Activated CD4-positive, alpha-beta memory T cell treated with anti-CD3 and anti-CD28 coated beads, Interleukin-2, amount 10 ng/mL, durations not matched to agents 7 days and 5 days (primary cell): Measurements from ENCODE around the gene CYBRD1. TPM values are rescaled to one million over a fixed set of nuclear protein-coding genes. Genes with fewer than 3 reads are reported as not detected.
"Not testable (repeated sequence)": the region's sequence is repeated elsewhere in the genome, so short reads cannot be mapped to it uniquely, and the experiment has no call there.

Source experiments
- CTCF ChIA-PET: fragments of 350-600 bp; sonication (Branson Sonifier 250); formaldehyde crosslinking; loops from one replicate; lab custom pipeline; 2021; ENCODE audit warnings: antibody characterized with exemption, inconsistent platforms; lab: Charles Lee
- POLR2A ChIA-PET: fragments of 350-600 bp; sonication (Branson Sonifier 250); formaldehyde crosslinking; loops from one replicate; lab custom pipeline; 2021; ENCODE audit warnings: antibody characterized with exemption; lab: Charles Lee
- DNase-seq: peaks from one replicate; pipeline ENCODE4 v3.0.0-alpha.2; 2020
- H3K27ac Mint-ChIP-seq: one replicate; pipeline ENCODE4 v1.8.0; 2021; ENCODE audit warnings: mild to moderate bottlenecking, mixed read lengths
- H3K27me3 Mint-ChIP-seq: one replicate; pipeline ENCODE4 v1.8.0; 2021; ENCODE audit warnings: mixed read lengths
- H3K36me3 Mint-ChIP-seq: one replicate; pipeline ENCODE4 v1.8.0; 2021; ENCODE audit warnings: low read depth, mixed read lengths
- H3K4me1 Mint-ChIP-seq: one replicate; pipeline ENCODE4 v1.8.0; 2021; ENCODE audit warnings: mixed read lengths
- H3K4me3 Mint-ChIP-seq: one replicate; pipeline ENCODE4 v1.8.0; 2021; ENCODE audit warnings: mild to moderate bottlenecking, mixed read lengths
- H3K9me3 Mint-ChIP-seq: one replicate; pipeline ENCODE4 v1.8.0; 2021; ENCODE audit warnings: mixed read lengths
- total RNA-seq, 2 experiments: library from RNA; stranded (reverse); gene quantifications; one replicate each; pipeline ENCODE4 v1.2.3, GENCODE V29; 2021

CYBRD1 gene
- total RNA-seq, 2 experiments from 2014 or later, result 0.88 to 0.93 TPM

GRCh38 chr2:171492664-171493063 is 29.6 kb upstream of the CYBRD1 start:
- POLR2A ChIA-PET, result no interaction called here
- H3K9me3 Mint-ChIP-seq, result peaks cover 16% of the 10 kb centered on the region
- no peaks in the 10 kb centered on the region for H3K27me3 Mint-ChIP-seq
- CTCF ChIA-PET, result no interaction called here
- H3K36me3 Mint-ChIP-seq, result peaks cover 8% of the 10 kb centered on the region
- no peaks in the 10 kb centered on the region for H3K4me1 Mint-ChIP-seq
- no peak overlapping the region for H3K4me3 Mint-ChIP-seq
- no peak for DNase-seq
- H3K27ac Mint-ChIP-seq, result no peak overlapping the region

DNA sequence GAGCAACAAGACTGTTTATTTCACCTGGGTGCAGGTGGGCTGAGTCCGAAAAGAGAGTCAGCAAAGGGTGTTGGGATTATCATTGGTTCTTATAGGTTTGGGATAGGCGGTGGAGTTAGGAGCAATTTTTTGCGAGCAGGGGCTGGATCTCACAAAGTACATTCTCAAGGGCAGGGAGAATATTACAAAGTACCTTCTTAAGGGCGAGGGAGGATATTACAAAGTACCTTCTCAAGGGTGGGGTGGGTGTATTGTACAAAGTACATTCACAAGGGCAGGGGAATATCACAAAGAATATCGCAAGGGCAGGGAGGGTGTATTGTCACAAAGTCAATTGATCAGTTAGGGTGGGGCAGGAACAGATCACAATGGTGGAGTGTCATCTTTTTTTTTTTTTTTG is 24.6 kb upstream of the CYBRD1 start:
- H3K36me3 Mint-ChIP-seq, H3K4me1 Mint-ChIP-seq, H3K9me3 Mint-ChIP-seq, POLR2A ChIA-PET, H3K27me3 Mint-ChIP-seq, CTCF ChIA-PET, DNase-seq, H3K27ac Mint-ChIP-seq, H3K4me3 Mint-ChIP-seq: not testable (repeated sequence)

- ChIA-PET POLR2A (no interaction called here), CTCF (no interaction called here)
- Mint-ChIP-seq H3K9me3 (peaks cover 2% of the 10 kb centered on the region), H3K4me1 (peaks cover 4% of the 10 kb centered on the region), H3K36me3 (no peaks in the 10 kb centered on the region), H3K27me3 (peaks cover 11% of the 10 kb centered on the region), H3K27ac (no peak overlapping the region), H3K4me3 (no peak overlapping the region)
- DNase-seq, result no peak
These were observed 16.9 kb upstream of the CYBRD1 start for GRCh38 chr2:171505374-171505773.

DNA sequence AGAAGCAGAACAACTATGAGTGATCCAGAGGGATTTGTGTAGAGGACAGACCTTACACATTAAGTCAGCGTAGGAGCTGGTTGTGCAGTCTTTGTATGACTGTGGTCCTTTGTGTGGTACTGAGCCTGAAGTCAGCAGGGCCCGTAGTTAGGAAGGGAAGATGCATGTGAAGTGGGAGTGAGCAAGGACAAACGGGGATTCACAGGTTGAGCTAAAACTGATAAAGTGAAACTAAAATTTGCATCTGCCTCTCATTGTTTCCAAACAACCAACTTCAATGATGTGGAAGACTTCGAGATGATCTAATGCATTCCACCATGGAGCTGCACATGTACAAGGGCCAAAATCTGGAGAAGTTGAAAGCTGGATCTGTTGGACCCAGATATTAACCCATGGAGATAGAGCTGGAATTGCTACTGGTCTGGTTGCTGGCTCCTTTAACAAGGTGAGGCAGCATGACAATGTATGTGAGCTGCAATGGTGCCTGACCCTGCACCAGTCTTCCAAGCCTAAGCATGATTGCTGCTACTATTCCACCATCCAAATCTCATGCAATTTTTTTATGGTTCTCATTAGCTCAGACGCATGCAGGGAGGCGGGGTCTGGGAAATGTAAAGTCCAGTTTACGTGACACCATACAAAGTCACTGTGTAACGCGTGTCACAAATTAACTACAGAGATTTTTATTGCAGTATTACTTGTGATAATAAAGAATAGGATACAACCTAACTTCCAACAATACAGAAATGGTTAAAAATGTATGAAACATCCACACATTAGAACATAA is 12.1 kb upstream of the CYBRD1 start:
- CTCF ChIA-PET, result no interaction called here
- peak overlapping the region; percentile 47 for H3K4me3 Mint-ChIP-seq
- H3K27me3 Mint-ChIP-seq, result peaks cover 10% of the 10 kb centered on the region
- DNase-seq, result no peak
- H3K4me1 Mint-ChIP-seq, result peaks cover 5% of the 10 kb centered on the region
- no peak overlapping the region for H3K27ac Mint-ChIP-seq
- H3K36me3 Mint-ChIP-seq, result no peaks in the 10 kb centered on the region
- no peaks in the 10 kb centered on the region for H3K9me3 Mint-ChIP-seq
- POLR2A ChIA-PET, result no interaction called here

- Mint-ChIP-seq H3K27me3 (peaks cover 4% of the 10 kb centered on the region), H3K27ac (no peak overlapping the region), H3K36me3 (no peaks in the 10 kb centered on the region), H3K9me3 (no peaks in the 10 kb centered on the region), H3K4me1 (peaks cover 5% of the 10 kb centered on the region), H3K4me3 (no peak overlapping the region)
- ChIA-PET POLR2A (no interaction called here), CTCF (no interaction called here)
- DNase-seq, result no peak
These were observed 10.3 kb upstream of the CYBRD1 start for GRCh38 chr2:171512014-171512413.

- Mint-ChIP-seq H3K9me3 (no peaks in the 10 kb centered on the region), H3K36me3 (no peaks in the 10 kb centered on the region), H3K27me3 (peaks cover 1% of the 10 kb centered on the region), H3K4me3 (no peak overlapping the region), H3K27ac (no peak overlapping the region), H3K4me1 (peaks cover 5% of the 10 kb centered on the region)
- CTCF ChIA-PET, result no interaction called here
- POLR2A ChIA-PET, result no interaction called here
- no peak for DNase-seq
These were observed 9.5 kb upstream of the CYBRD1 start for GRCh38 chr2:171512683-171513195.

DNA sequence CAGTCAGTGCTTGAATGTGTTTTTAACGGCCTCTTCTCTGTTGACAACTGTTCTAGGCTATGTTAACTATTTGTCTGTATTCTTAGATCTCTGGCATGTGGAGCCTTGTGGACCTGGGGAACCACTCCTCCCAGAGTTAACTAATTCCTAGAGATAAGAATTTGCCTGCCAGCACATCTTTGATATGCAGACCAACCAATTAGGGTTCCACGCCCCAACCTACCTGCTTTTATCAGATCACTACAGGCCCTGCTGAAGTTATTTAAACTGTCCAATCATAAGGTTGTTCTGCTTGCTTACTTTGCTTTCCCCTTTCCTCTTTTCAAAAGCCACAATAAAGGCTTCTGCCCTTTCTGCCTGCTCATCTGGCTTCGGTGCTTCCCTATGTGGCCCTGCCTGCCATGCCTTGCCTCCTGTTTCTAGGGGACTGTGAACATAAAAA is 8.5 kb upstream of the CYBRD1 start:
- POLR2A ChIA-PET, result no interaction called here
- no peak overlapping the region for H3K27ac Mint-ChIP-seq
- no peak overlapping the region for H3K4me3 Mint-ChIP-seq
- H3K4me1 Mint-ChIP-seq, result peaks cover 5% of the 10 kb centered on the region
- no peaks in the 10 kb centered on the region for H3K9me3 Mint-ChIP-seq
- CTCF ChIA-PET, result no interaction called here
- no peaks in the 10 kb centered on the region for H3K36me3 Mint-ChIP-seq
- DNase-seq, result no peak
- peaks cover 2% of the 10 kb centered on the region for H3K27me3 Mint-ChIP-seq

DNA sequence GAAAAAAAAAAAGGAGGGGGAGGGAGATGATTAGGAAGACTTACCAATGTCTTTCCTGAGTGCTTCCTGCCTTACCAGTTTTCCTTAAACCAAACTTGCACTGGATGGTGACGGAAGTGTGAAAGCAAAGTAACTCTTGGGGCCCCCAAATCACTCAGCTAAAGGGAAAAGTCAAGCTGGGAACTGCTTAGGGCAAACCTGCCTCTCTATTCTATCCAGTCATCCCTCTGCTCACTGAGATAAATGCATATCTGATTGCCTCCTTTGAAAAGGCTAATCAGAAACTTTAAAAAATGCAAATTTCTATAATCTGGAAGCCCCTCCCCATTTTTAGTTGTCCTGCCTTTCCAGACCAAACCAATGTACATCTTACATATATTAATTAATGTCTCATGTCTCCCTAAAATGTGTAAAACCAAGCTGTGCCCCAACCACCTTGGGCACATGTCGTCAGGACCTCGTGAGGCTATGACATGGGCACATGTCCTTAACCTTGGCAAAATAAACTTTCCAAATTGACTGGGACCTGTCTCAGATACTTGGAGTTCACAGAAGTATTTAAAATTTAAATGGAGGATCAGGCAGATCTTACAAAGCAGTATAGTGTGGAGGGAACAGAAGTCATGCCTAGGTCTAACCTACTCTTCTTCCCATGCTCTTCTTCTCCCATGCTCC is 7.2 kb upstream of the CYBRD1 start:
- Mint-ChIP-seq H3K27me3 (peaks cover 10% of the 10 kb centered on the region), H3K4me1 (peaks cover 2% of the 10 kb centered on the region), H3K36me3 (no peaks in the 10 kb centered on the region), H3K9me3 (no peaks in the 10 kb centered on the region), H3K27ac (no peak overlapping the region), H3K4me3 (no peak overlapping the region)
- ChIA-PET CTCF (no interaction called here), POLR2A (no interaction called here)
- DNase-seq, result no peak

DNA sequence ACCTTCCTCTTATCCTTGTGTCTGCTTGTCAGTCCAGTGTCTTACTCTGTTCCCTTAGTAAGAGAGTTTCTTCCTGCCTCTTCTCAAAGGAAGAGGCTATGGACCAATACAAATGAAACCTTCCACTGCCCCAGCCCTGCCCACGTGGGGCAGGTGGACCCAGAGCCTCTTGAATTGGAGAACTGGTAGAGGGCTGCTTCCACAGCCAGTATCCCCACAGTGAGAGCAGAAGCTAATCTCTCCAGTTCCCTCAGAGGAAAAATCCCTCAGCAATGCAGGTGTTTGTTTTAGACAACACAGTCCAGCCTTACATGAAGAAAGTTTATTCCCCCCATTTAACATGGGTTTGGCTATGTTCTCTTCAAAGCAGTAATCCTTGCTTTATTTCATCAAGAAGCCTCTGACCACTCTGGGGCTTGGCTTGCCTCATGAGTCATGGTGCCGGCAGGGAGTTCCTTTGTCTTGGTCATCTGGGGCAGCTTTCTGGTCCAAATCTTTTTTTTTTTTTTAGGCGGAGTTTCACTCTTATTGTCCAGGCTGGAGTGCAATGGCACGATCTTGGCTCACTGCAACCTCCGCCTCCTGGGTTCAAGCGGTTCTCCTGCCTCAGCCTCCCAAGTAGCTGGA is 6.5 kb upstream of the CYBRD1 start:
- no peak for DNase-seq
- Mint-ChIP-seq H3K9me3 (no peaks in the 10 kb centered on the region), H3K36me3 (no peaks in the 10 kb centered on the region), H3K4me1 (peaks cover 2% of the 10 kb centered on the region), H3K4me3 (no peak overlapping the region), H3K27me3 (peaks cover 13% of the 10 kb centered on the region), H3K27ac (no peak overlapping the region)
- CTCF ChIA-PET, result no interaction called here
- POLR2A ChIA-PET, result no interaction called here

GRCh38 chr2:171516793-171517192 is 5.5 kb upstream of the CYBRD1 start:
- Mint-ChIP-seq H3K4me3 (no peak overlapping the region), H3K27me3 (peaks cover 22% of the 10 kb centered on the region), H3K36me3 (no peaks in the 10 kb centered on the region), H3K27ac (no peak overlapping the region), H3K4me1 (peaks cover 4% of the 10 kb centered on the region), H3K9me3 (no peaks in the 10 kb centered on the region)
- ChIA-PET POLR2A (no interaction called here), CTCF (no interaction called here)
- no peak for DNase-seq

DNA sequence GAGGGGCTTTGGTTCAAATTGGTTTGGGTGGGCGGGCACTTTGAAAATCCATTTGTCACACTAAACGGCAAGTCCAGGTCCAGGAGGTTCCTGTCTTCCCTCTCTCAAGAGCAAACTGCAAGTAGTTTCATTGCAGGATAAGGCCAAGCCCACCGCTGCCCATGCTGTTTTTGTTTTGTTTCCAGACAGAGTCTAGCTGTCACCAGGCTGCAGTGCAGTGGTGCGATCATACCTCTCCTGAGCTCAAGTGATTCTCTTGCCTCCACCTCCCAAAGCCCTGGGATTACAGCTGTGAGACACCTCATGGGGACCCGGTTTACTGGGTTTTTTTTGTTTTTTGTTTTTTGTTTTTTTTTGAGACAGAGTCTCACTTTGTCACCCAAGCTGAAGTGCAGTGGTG is 1.8 kb upstream of the CYBRD1 start:
- H3K4me1 Mint-ChIP-seq, result peaks cover 12% of the 10 kb centered on the region
- DNase-seq, result no peak
- POLR2A ChIA-PET, result no interaction called here
- H3K4me3 Mint-ChIP-seq, result no peak overlapping the region
- H3K36me3 Mint-ChIP-seq, result no peaks in the 10 kb centered on the region
- peaks cover 50% of the 10 kb centered on the region for H3K27me3 Mint-ChIP-seq
- H3K9me3 Mint-ChIP-seq, result no peaks in the 10 kb centered on the region
- no peak overlapping the region for H3K27ac Mint-ChIP-seq
- CTCF ChIA-PET, result interaction anchor here (1.2 kb wide), 1 partner anchor 14 kb away, joined by 3 read pairs; no protein-coding TSS in a partner anchor

- peaks cover 12% of the 10 kb centered on the region for H3K4me1 Mint-ChIP-seq
- no peaks in the 10 kb centered on the region for H3K36me3 Mint-ChIP-seq
- ChIA-PET POLR2A (no interaction called here), CTCF (interaction anchor here (1.2 kb wide), 1 partner anchor 13 kb away, joined by 3 read pairs; no protein-coding TSS in a partner anchor)
- DNase-seq, result no peak
- H3K27ac Mint-ChIP-seq, result no peak overlapping the region
- H3K27me3 Mint-ChIP-seq, result peaks cover 53% of the 10 kb centered on the region
- peak overlapping the region; percentile 77 for H3K4me3 Mint-ChIP-seq
- no peaks in the 10 kb centered on the region for H3K9me3 Mint-ChIP-seq
These were observed 768 bp upstream of the CYBRD1 start for GRCh38 chr2:171521361-171522051.

DNA sequence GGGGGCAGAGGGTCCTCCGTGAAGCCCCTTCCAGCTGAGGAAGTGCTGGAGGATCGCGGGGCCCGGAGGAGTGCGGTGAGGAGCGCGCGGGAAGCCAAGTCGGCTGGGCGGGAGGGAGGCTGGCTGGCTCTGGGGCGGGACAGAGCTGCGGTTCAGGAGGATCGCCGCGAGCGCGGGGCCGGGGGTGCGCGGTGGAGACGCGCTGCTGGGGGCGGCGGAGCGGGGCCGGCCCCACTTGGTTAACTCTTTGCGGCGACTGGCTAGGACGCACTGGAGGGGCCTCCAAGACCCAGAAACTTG is 464 bp downstream of the CYBRD1 start:
- Mint-ChIP-seq H3K27ac (no peak overlapping the region), H3K36me3 (no peaks in the 10 kb centered on the region), H3K27me3 (peaks cover 60% of the 10 kb centered on the region), H3K4me3 (peak overlapping the region; percentile 77), H3K4me1 (peaks cover 12% of the 10 kb centered on the region), H3K9me3 (no peaks in the 10 kb centered on the region)
- POLR2A ChIA-PET, result no interaction called here
- DNase-seq, result peak; percentile 17
- CTCF ChIA-PET, result no interaction called here
